A549 (cell line): ENCODE measurements around the gene SPIRE2.

ENCODE experiments used
- CBX8 ChIP-seq: fragments of 200-600 bp; sonication (generic); IDR thresholded peaks from 2 replicates; pipeline ENCODE4 v1.6.1; 2016
- CTCF ChIP-seq: fragments of >200 bp; sonication (Bioruptor Twin); formaldehyde crosslinking; IDR thresholded peaks from 3 replicates; pipeline ENCODE4 v1.5.1; 2016
- ELK1 ChIP-seq: fragments of 150-350 bp; IDR thresholded peaks from 2 replicates; pipeline ENCODE4 v1.6.1; 2014; ENCODE audit warnings: low read depth, mild to moderate bottlenecking, low read length
- EP300 ChIP-seq, 2 experiments: fragments of >200 bp; sonication (Bioruptor Twin); formaldehyde crosslinking; IDR thresholded peaks; 2 replicates in 1 of 2; 3 replicates in 1 of 2; pipeline ENCODE4 v1.6.1; 2016 to 2017
- ESRRA ChIP-seq: fragments of 150-350 bp; IDR thresholded peaks from 2 replicates; pipeline ENCODE4 v1.6.1; 2014; ENCODE audit warnings: mild to moderate bottlenecking, low read length, borderline replicate concordance
- GATA3 ChIP-seq: IDR thresholded peaks from 2 replicates; pipeline ENCODE4 v1.6.1; 2012; ENCODE audit warnings: borderline replicate concordance
- JUN ChIP-seq, 2 experiments: fragments of >200 bp; sonication (Bioruptor Twin); formaldehyde crosslinking; IDR thresholded peaks; 2 replicates in 1 of 2; 3 replicates in 1 of 2; pipeline ENCODE4 v1.6.1; 2016 to 2017
- KDM1A ChIP-seq: fragments of 200-600 bp; sonication (generic); IDR thresholded peaks from 2 replicates; pipeline ENCODE4 v1.6.1; 2016; ENCODE audit warnings: low read depth, mild to moderate bottlenecking
- MAX ChIP-seq: IDR thresholded peaks from 2 replicates; pipeline ENCODE4 v1.6.1; 2012
- MYC ChIP-seq: IDR thresholded peaks from 2 replicates; pipeline ENCODE4 v1.6.1; 2012; ENCODE audit warnings: mild to moderate bottlenecking, inconsistent platforms, low read length, improper control_type of control experiment, borderline replicate concordance
- POLR2A ChIP-seq: IDR thresholded peaks from 2 replicates; pipeline ENCODE4 v1.6.1; 2012; ENCODE audit warnings: mild to moderate bottlenecking, low read length
- REST ChIP-seq: fragments of 200-600 bp; sonication (generic); IDR thresholded peaks from 2 replicates; pipeline ENCODE4 v1.6.1; 2016; ENCODE audit warnings: antibody characterized with exemption, mild to moderate bottlenecking, moderate library complexity

- TF ChIP-seq MYC (no peak), POLR2A (no peak), CTCF (no peak), MAX (no peak), ESRRA (no peak), REST (no peak), ELK1 (no peak), KDM1A (no peak), EP300 (IDR thresholded peaks at IDR 0.05) (no peak), CBX8 (no peak), JUN (IDR thresholded peaks at IDR 0.05) (no peak), GATA3 (no peak)
Measured at GRCh38 chr16:89870440-89870839, 42.2 kb downstream of the SPIRE2 start.
